MCF 10A (cell line): Measurements from ENCODE around the gene OR52L1. TPM values are rescaled to one million over a fixed set of nuclear protein-coding genes. Genes with fewer than 3 reads are reported as not detected.
"Not testable (repeated sequence)": the region's sequence is repeated elsewhere in the genome, so short reads cannot be mapped to it uniquely, and the experiment has no call there.

Source experiments
- BruUV-seq: library from RNA; stranded (reverse); fragments of 400-500 nt; replicated peaks from 2 replicates; lab custom pipeline; 2021; lab: Mats Ljungman, UMichigan
- CTCF ChIA-PET: fragments of 300-600 bp; sonication (Branson Sonifier 250); formaldehyde crosslinking; extraction: SDS; loops from one replicate; lab custom pipeline; 2021; ENCODE audit warnings: antibody characterized with exemption, inconsistent platforms; lab: Yijun Ruan, JAX
- POLR2A ChIA-PET: fragments of 300-600, 350-650 bp; sonication (Branson Sonifier 250); formaldehyde crosslinking; extraction: SDS; loops from one replicate; lab custom pipeline; 2020; ENCODE audit warnings: antibody characterized with exemption, inconsistent platforms; lab: Yijun Ruan, JAX
- DNase-seq: peaks from one replicate; pipeline ENCODE4 v3.0.0-alpha.2; 2018; ENCODE audit not compliant: unreplicated experiment
- H3K27ac Mint-ChIP-seq: one replicate; pipeline ENCODE4 v1.8.0; 2022; ENCODE audit warnings: mild to moderate bottlenecking, low read depth, mixed read lengths; ENCODE audit not compliant: unreplicated experiment
- H3K27me3 Mint-ChIP-seq: one replicate; pipeline ENCODE4 v1.8.0; 2022; ENCODE audit warnings: mixed read lengths; ENCODE audit not compliant: insufficient read depth, unreplicated experiment
- H3K36me3 Mint-ChIP-seq: one replicate; pipeline ENCODE4 v1.8.0; 2022; ENCODE audit warnings: mild to moderate bottlenecking, moderate library complexity, mixed read lengths; ENCODE audit not compliant: insufficient read depth, unreplicated experiment
- H3K4me1 Mint-ChIP-seq: one replicate; pipeline ENCODE4 v1.8.0; 2022; ENCODE audit warnings: mixed read lengths; ENCODE audit not compliant: insufficient read depth, unreplicated experiment
- H3K4me3 Mint-ChIP-seq: one replicate; pipeline ENCODE4 v1.8.0; 2022; ENCODE audit warnings: mild to moderate bottlenecking, moderate library complexity, mixed read lengths; ENCODE audit not compliant: unreplicated experiment
- H3K9me3 Mint-ChIP-seq: one replicate; pipeline ENCODE4 v1.8.0; 2022; ENCODE audit warnings: mixed read lengths; ENCODE audit not compliant: unreplicated experiment
- intact Hi-C: fragments of 100-400 bp; cut with micrococcal nuclease; formaldehyde crosslinking; loops from 2 replicates; pipeline ENCODE4 v1.14.1; 2022
- total RNA-seq: library from RNA; stranded (reverse); gene quantifications from 2 replicates; pipeline ENCODE4 v1.2.3, GENCODE V29; 2022
- TF ChIP-seq, protein P1 (sequence below): fragments of 200-600 bp; IDR thresholded peaks from one replicate; pipeline ENCODE4 v1.8.0; 2022; ENCODE audit warnings: antibody characterized with exemption, mild to moderate bottlenecking; ENCODE audit not compliant: unreplicated experiment

The OR52L1 gene
- total RNA-seq, 1 experiment from 2014 or later: not detected

DNA sequence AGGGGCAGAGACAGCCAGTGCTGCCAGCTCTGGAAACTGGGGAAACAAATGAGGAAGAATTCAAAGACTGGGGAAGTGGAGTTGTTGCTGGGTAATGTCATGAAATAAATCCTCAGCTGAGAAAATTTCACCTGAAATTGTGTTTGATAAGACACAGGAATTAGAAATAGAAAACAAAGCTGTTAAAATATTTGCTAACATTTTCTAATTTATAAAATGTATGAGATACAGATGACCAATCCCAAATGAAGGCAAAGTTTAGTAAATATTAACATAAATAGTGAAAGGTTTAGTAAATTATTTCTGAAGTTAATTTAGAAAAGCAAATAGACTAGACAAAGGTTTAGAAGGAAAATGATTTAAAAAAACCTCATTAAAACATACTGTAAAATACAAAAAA is 18.4 kb downstream of the OR52L1 start, which contains the start of gene OR56A5:
OR56A5 (minus strand) TSS at position 101 of the 400 bp plus-strand sequence; CDS start at position 101, 0 bp downstream.
- no peak for DNase-seq
- CTCF ChIA-PET: no interaction called here
- TF ChIP-seq, protein P1, sequence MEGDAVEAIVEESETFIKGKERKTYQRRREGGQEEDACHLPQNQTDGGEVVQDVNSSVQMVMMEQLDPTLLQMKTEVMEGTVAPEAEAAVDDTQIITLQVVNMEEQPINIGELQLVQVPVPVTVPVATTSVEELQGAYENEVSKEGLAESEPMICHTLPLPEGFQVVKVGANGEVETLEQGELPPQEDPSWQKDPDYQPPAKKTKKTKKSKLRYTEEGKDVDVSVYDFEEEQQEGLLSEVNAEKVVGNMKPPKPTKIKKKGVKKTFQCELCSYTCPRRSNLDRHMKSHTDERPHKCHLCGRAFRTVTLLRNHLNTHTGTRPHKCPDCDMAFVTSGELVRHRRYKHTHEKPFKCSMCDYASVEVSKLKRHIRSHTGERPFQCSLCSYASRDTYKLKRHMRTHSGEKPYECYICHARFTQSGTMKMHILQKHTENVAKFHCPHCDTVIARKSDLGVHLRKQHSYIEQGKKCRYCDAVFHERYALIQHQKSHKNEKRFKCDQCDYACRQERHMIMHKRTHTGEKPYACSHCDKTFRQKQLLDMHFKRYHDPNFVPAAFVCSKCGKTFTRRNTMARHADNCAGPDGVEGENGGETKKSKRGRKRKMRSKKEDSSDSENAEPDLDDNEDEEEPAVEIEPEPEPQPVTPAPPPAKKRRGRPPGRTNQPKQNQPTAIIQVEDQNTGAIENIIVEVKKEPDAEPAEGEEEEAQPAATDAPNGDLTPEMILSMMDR: no peak
- no TSS peak for BruUV-seq
- Mint-ChIP-seq H3K4me1 (no peaks in the 10 kb centered on the region), H3K9me3 (peaks cover 27% of the 10 kb centered on the region), H3K27me3 (peaks cover 12% of the 10 kb centered on the region), H3K36me3 (no peaks in the 10 kb centered on the region), H3K27ac (no peak within 1 kb of the TSS), H3K4me3 (no peak within 1 kb of the TSS)
- intact Hi-C loops: no loop called here
- POLR2A ChIA-PET: no interaction called here

GRCh38 chr11:5967708-5968107 is 19.1 kb downstream of the OR52L1 start:
- intact Hi-C loops: no loop called here
- Mint-ChIP-seq H3K27ac (no peak overlapping the region), H3K4me1 (no peaks in the 10 kb centered on the region), H3K27me3 (peaks cover 12% of the 10 kb centered on the region), H3K4me3 (no peak overlapping the region), H3K9me3 (peaks cover 32% of the 10 kb centered on the region), H3K36me3 (no peaks in the 10 kb centered on the region)
- ChIA-PET POLR2A (interaction anchor here (0.7 kb wide), 1 partner anchor 86 kb away, joined by 6 read pairs; no protein-coding TSS in a partner anchor), CTCF (interaction anchor here (0.6 to 0.7 kb wide), 2 partner anchors 26 to 386 kb away, joined by 3 to 4 read pairs; no protein-coding TSS in a partner anchor)
- no TSS peak for BruUV-seq
- no peak for DNase-seq
- TF ChIP-seq, protein P1: no peak

GRCh38 chr11:5966958-5967357 is 19.8 kb downstream of the OR52L1 start:
- Mint-ChIP-seq H3K36me3 (no peaks in the 10 kb centered on the region), H3K27me3 (peaks cover 12% of the 10 kb centered on the region), H3K27ac (no peak overlapping the region), H3K4me3 (no peak overlapping the region), H3K9me3 (peaks cover 32% of the 10 kb centered on the region), H3K4me1 (no peaks in the 10 kb centered on the region)
- intact Hi-C loops: no loop called here
- TF ChIP-seq, protein P1: no peak
- POLR2A ChIA-PET: interaction anchor here (0.7 kb wide), 1 partner anchor 85 kb away, joined by 6 read pairs; no protein-coding TSS in a partner anchor
- DNase-seq: no peak
- no TSS peak for BruUV-seq
- CTCF ChIA-PET: interaction anchor here (0.6 to 0.7 kb wide), 2 partner anchors 27 to 387 kb away, joined by 3 to 4 read pairs; no protein-coding TSS in a partner anchor

GRCh38 chr11:5960704-5961320 is 26.0 kb downstream of the OR52L1 start:
- H3K4me3 Mint-ChIP-seq, BruUV-seq, DNase-seq, H3K4me1 Mint-ChIP-seq, intact Hi-C loops, POLR2A ChIA-PET, CTCF ChIA-PET, H3K36me3 Mint-ChIP-seq, H3K27ac Mint-ChIP-seq, H3K27me3 Mint-ChIP-seq: not testable (repeated sequence)
- H3K9me3 Mint-ChIP-seq: peaks cover 21% of the 10 kb centered on the region
